ENCODE results near the gene TUBE1. TPM values are rescaled to one million over a fixed set of nuclear protein-coding genes. Genes with fewer than 3 reads are reported as not detected.

Gene TUBE1
- total RNA-seq, 1 donor from 2014 or later = 42.1 TPM

- DNase-seq = no peak
Observed at GRCh38 chr6:112033791-112034615, 53.3 kb downstream of the TUBE1 start.

GRCh38 chr6:112032728-112033127, 54.6 kb downstream of the TUBE1 start:
- DNase-seq = no peak

GRCh38 chr6:112031960-112032359, 55.3 kb downstream of the TUBE1 start:
- no peak for DNase-seq

- DNase-seq = no peak
Observed at GRCh38 chr6:112030961-112031660, 56.2 kb downstream of the TUBE1 start.

- DNase-seq = no peak
Observed at GRCh38 chr6:112030206-112030960, 56.9 kb downstream of the TUBE1 start.

GRCh38 chr6:112029045-112029822, 58.0 kb downstream of the TUBE1 start:
- no peak for DNase-seq

- DNase-seq = no peak
Observed at GRCh38 chr6:112027942-112028674, 59.2 kb downstream of the TUBE1 start.

GRCh38 chr6:112026933-112027332, 60.3 kb downstream of the TUBE1 start:
- no peak for DNase-seq

GRCh38 chr6:112024464-112024863, 62.8 kb downstream of the TUBE1 start:
- DNase-seq = no peak

GRCh38 chr6:112022749-112023148, 64.5 kb downstream of the TUBE1 start:
- no peak for DNase-seq

- no peak for DNase-seq
Observed at GRCh38 chr6:112021691-112022310, 65.5 kb downstream of the TUBE1 start.

Other genes with a start within 250 kb of the TUBE1 start
- 246 TPM for gene FYN, start 214.0 kb downstream of the TUBE1 start, total RNA-seq
- not detected for gene CCN6, start 33.4 kb downstream of the TUBE1 start, total RNA-seq
- gene FAM229B, start 109 bp upstream of the TUBE1 start, total RNA-seq = 22.5 TPM
- 19.2 TPM for gene LAMA4, start 167.1 kb upstream of the TUBE1 start, total RNA-seq